Ectodermal cell (in vitro differentiated cells): ENCODE data around the gene ZNF746.
A peak's percentile ranks its signal among the peaks of the same experiment; 100 is the strongest.

Experiments
- H3K27ac ChIP-seq: 2 replicates; pipeline ENCODE4 v1.7.0; 2013; ENCODE audit warnings: mild to moderate bottlenecking, low read depth, low read length; ENCODE audit not compliant: insufficient read depth, poor library complexity, severe bottlenecking
- H3K27me3 ChIP-seq: 2 replicates; pipeline ENCODE4 v1.7.0; 2013; ENCODE audit warnings: mild to moderate bottlenecking, low read length; ENCODE audit not compliant: insufficient read depth, control insufficient read depth, poor library complexity, severe bottlenecking
- H3K36me3 ChIP-seq: one replicate; pipeline ENCODE4 v1.7.0; 2013; ENCODE audit warnings: low read length; ENCODE audit not compliant: control insufficient read depth, insufficient read depth
- H3K4me1 ChIP-seq: one replicate; pipeline ENCODE4 v1.7.0; 2013; ENCODE audit warnings: low read length; ENCODE audit not compliant: control insufficient read depth, insufficient read depth
- H3K4me3 ChIP-seq: 2 replicates; pipeline ENCODE4 v1.7.0; 2013; ENCODE audit warnings: low read depth, low read length, control low read depth; ENCODE audit not compliant: insufficient read depth
- H3K9me3 ChIP-seq: 2 replicates; pipeline ENCODE4 v1.7.0; 2013; ENCODE audit warnings: mild to moderate bottlenecking, low read length, moderate library complexity; ENCODE audit not compliant: control insufficient read depth
- WGBS, 2 experiments: methylation state at CpG; one replicate each; pipeline ENCODE4 v1.1.7; 2013; ENCODE audit warnings: missing lambda C conversion rate in 2 of 2; 5-methylcytosine and 5-hydroxymethylcytosine counted together

Gene ZNF746

DNA sequence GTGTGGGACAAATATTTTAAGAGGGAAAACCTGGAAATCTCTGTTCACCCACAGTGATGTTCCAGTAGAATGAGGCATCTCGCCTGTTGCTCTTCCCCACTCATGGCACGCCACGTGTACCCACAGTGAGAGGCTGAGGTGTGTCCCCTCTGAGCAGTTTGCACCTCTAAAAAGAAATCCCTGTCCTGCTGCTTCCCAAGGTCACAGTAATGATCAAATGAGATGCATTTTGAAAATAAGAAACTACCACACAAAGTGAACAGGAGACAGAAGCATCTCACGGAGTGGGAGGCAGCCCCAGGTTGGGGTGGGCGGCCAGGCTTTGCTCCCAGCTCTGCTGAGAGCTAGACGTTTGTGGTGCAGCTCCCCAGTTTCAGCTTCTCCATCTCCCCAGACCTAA lies 24.4 kb downstream of the ZNF746 start:
- WGBS, 2 experiments = 94 to 96% methylated on average over 6 of the region's 6 CpGs
- Histone ChIP-seq H3K4me1 (no peaks in the 10 kb centered on the region), H3K36me3 (peaks cover 28% of the 10 kb centered on the region)

DNA sequence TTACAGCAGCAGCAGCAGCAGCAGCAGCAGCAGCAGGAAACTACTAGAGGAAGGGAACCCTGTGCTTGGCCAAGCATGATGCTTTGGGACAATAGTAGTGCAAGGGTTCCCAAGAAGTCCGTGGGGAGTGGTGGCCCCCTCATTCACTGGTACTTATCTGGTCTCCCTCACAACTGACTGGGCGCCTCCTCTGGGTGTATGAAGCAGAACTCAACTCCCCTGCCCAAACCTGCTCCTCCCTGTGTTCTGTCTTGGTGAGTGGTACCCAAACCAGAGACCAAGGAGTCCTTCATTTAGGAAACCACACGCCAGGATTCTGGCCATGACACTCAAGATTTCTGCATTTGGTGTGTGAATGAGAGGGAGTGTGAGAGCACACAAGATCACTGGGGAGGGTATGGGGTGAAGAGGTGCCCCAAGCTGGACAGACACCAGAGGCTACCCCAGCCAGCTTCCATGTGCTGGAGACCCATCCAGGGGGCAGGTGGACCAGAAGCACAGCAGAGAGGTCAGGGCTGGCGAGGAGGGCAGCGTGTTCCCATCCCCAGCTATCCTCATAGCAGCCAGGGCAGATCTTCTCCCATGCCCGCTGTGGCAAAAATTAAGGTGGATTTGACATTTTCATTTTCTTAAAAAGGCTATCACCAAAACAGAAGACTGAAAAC lies 26.2 kb downstream of the ZNF746 start:
- Histone ChIP-seq H3K27ac (no peak overlapping the region), H3K4me3 (no peak overlapping the region), H3K27me3 (no peaks in the 10 kb centered on the region), H3K36me3 (peaks cover 23% of the 10 kb centered on the region), H3K9me3 (no peaks in the 10 kb centered on the region), H3K4me1 (no peaks in the 10 kb centered on the region)
- 94 to 96% methylated on average over 5 to 6 of the region's 6 CpGs for WGBS, 2 experiments

More for the DNA sequence above, 24.4 kb downstream of the ZNF746 start:
- Histone ChIP-seq H3K27ac (no peak overlapping the region), H3K9me3 (no peaks in the 10 kb centered on the region), H3K4me3 (no peak overlapping the region), H3K27me3 (no peaks in the 10 kb centered on the region)

DNA sequence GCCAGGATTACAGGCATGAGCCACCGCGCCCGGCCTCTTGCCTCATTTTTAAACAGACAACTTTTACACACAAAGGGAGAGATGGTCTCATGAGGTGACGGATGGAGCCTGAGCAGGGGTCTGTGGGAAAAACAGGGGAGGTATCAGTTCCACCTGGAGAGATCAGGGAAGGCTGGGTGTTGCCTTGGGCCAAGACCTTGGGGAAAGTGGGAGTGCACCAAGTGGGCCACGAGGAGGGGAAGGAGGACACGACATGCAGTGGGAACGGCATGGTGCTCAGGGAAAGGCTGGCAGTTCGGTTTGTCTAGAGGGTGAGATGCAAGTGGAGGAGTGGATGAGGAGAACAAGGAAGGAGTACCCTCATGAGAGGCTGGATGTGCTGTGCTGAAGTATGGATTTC lies 27.8 kb downstream of the ZNF746 start:
- Histone ChIP-seq H3K27ac (no peak overlapping the region), H3K36me3 (peaks cover 15% of the 10 kb centered on the region), H3K27me3 (no peaks in the 10 kb centered on the region), H3K4me3 (no peak overlapping the region), H3K4me1 (no peaks in the 10 kb centered on the region), H3K9me3 (no peaks in the 10 kb centered on the region)
- WGBS, 2 experiments = 92 to 93% methylated on average over 8 of the region's 8 CpGs

DNA sequence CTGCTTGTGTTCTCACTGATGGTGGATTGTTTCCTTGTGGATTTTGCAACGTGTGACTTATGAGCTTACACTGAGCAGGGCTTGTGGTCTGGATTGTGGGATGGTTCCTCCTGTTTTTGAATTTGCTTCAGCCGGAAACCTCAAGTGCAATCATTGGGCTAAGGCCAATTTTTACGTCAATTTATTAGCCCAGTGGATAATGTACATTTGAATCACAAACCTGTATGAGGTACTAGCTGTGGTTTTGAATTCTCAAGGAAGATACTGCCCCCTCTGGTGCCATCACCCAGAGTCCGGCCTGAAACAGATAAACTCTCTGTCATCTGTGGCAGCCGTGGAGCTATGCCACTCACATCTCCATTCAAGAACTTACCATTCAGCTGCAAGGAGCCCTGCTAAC lies 29.4 kb downstream of the ZNF746 start:
- Histone ChIP-seq H3K36me3 (peaks cover 3% of the 10 kb centered on the region), H3K4me3 (no peak overlapping the region)
- 92 to 93% methylated on average over 5 of the region's 5 CpGs for WGBS, 2 experiments

DNA sequence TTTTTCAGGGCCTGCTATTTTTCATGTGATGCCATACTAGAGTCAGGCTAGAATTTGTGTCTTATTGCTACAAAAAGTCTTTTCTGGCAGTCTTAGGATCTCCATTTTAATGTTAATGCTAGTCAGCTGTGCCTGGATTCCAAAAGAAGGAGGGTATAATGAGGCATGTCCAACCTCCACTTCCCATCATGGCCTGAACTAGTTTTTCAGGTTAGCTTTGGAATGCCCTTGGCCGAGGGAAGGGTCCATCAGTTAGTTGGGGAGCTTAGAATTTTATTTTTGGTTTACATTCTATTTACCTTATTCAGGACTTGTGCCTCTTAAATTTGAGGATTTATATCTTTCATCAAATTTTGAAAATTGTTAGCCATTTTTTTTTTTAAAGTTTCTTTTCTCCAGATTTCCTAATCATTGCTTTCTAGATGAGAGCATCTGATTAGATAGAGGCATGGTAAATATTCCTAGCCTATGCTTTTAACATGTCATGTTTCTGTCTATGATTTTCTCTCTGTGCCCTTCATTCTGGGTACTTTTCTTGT lies 30.2 kb downstream of the ZNF746 start:
- no peaks in the 10 kb centered on the region for H3K9me3 ChIP-seq
- peaks cover 1% of the 10 kb centered on the region for H3K36me3 ChIP-seq
- H3K27me3 ChIP-seq = peaks cover 6% of the 10 kb centered on the region
- H3K27ac ChIP-seq = no peak overlapping the region
- H3K4me1 ChIP-seq = no peaks in the 10 kb centered on the region
- WGBS, 2 experiments = no CpG with 5 or more reads among the region's 1 CpG
- H3K4me3 ChIP-seq = no peak overlapping the region

More for the DNA sequence above, 29.4 kb downstream of the ZNF746 start:
- Histone ChIP-seq H3K27me3 (no peaks in the 10 kb centered on the region), H3K9me3 (no peaks in the 10 kb centered on the region), H3K4me1 (no peaks in the 10 kb centered on the region), H3K27ac (no peak overlapping the region)

DNA sequence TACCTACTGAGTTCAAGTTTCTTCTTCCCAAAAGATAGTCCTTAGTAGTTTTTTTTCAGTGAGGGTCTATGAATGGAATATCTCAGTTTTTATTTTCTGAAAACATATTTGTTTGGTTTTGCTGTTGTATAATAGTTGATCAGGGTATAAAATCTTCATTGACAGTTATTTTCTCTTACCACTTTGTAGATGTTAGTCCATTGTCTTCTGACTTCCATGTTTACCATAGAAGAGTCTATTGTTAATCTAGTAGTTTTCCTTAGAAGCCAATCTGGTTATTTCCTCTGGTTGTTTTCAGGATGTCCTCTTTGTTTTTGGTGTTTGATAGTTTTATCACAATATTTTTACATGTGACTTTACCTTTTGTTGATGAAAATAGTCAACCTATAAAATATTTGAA lies 31.2 kb downstream of the ZNF746 start:
- no peaks in the 10 kb centered on the region for H3K36me3 ChIP-seq
- no peaks in the 10 kb centered on the region for H3K9me3 ChIP-seq
- peaks cover 14% of the 10 kb centered on the region for H3K27me3 ChIP-seq
- no peak overlapping the region for H3K27ac ChIP-seq
- H3K4me1 ChIP-seq = no peaks in the 10 kb centered on the region
- no peak overlapping the region for H3K4me3 ChIP-seq

DNA sequence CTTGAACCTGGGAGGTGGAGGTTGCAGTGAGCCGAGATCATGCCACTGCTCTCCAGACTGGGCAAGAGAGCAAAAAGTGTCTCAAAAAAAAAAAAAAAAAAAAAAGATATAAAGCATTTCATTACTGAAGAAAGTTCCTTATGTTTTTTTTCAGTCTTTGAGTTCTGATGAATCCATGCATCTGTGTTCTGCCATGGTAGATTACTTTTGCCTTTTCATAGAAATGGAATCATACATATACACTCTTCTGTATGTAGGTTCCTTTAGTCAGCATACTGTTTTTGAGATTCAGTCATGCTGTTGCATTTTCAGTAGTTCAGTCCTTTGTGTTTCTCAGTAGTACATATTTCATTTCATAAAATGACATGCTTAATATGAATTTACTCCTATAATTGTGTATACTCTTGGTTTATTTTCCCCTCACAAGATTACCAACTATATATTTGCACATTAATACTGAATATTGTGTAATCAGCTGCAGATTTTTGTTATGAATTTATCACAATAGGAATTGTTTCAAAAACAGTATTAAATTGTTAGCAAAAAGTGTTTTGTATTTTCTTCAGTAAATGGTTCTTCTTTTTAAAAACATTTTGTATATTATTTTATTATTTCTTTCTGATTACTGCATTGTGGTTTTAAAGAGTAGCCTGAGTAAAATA lies 34.0 kb downstream of the ZNF746 start:
- Histone ChIP-seq H3K9me3 (no peaks in the 10 kb centered on the region), H3K4me3 (no peak overlapping the region), H3K27ac (no peak overlapping the region), H3K36me3 (no peaks in the 10 kb centered on the region), H3K27me3 (peaks cover 26% of the 10 kb centered on the region), H3K4me1 (peaks cover 8% of the 10 kb centered on the region)
- 67 to 100% methylated on average over 1 of the region's 1 CpG for WGBS, 2 experiments

DNA sequence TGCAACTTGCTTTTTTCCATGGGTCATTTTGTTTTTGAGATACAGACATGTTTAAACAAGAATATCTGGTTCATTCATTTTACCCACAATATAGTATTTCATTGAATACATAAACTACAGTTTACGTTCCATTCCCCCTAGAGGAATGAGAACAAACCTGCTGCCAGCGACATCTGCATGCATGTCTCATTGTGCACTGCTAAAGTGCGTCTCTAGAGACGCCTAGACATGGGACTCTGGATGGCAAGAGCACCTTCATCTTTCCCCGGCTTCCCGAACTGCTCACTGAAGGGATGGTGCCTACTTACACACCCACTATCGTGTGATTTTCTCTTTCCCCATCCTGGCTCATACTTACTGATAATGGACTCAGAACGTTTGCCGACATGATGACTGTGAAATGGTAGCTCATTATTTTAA lies 35.5 kb downstream of the ZNF746 start:
- peaks cover 18% of the 10 kb centered on the region for H3K4me1 ChIP-seq
- H3K27me3 ChIP-seq = peaks cover 27% of the 10 kb centered on the region
- no peak overlapping the region for H3K4me3 ChIP-seq
- no peaks in the 10 kb centered on the region for H3K9me3 ChIP-seq
- no peak overlapping the region for H3K27ac ChIP-seq
- H3K36me3 ChIP-seq = no peaks in the 10 kb centered on the region
- 91 to 93% methylated on average over 7 to 9 of the region's 9 CpGs for WGBS, 2 experiments

DNA sequence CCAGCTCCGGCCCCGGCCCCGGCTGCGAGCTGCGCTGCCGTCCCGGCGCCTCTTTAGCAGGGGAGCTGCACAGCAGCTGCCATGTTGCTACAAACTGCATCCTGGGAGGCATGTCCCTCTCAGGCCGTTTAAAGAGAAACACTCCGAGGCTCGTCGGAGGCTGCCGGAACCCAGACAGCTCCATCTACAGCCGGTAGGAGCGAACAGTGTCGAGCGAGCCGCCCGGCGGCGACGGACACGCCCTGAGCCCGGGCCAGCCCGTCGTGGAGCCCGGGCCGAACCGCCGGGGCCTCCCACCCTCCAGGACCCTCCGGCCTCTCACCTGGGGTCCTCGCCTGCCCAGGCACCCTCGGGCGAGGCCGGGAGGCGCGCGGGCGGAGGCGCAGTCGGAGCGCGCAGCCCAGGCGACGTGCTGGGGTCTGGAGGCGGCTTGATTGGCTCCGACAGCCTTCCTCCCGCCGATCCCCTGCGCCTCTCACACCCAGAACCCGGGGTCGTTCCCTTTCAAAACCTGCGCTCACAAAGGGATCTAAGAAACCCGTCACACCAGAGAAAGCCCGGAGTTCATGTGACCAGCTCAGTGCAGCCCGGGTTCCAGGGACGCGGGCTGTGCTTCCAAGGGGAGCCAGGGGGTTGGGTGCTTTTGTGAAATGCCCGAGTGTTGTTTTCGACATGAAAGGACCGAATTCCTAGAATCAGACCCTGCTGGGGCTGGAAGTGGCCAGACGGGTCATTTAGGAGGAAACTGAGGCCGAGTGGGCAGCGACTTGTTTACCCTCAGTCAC lies 36.9 kb downstream of the ZNF746 start, which contains the start of gene ZNF777:
Gene ZNF777 (minus strand): TSS at position 570 of the 785 bp plus-strand sequence. CDS start 5,040 bp downstream, outside the sequence.
- peak within 1 kb of the TSS; percentile 49 for H3K4me3 ChIP-seq
- no peaks in the 10 kb centered on the region for H3K9me3 ChIP-seq
- peaks cover 27% of the 10 kb centered on the region for H3K27me3 ChIP-seq
- WGBS, 2 experiments = 0 to 1% methylated on average over 64 of the region's 64 CpGs
- peaks cover 2% of the 10 kb centered on the region for H3K36me3 ChIP-seq
- peaks cover 18% of the 10 kb centered on the region for H3K4me1 ChIP-seq
- H3K27ac ChIP-seq = peak within 1 kb of the TSS; percentile 55
